DOHH2 (cell line): ENCODE results near the gene SART3.
"Not testable (repeated sequence)": the region's sequence is repeated elsewhere in the genome, so short reads cannot be mapped to it uniquely, and the experiment has no call there.

ENCODE experiments used
- H3F3A ChIP-seq: fragments of 200-600 bp; sonication (generic), shearing (Covaris generic); 2 replicates; pipeline ENCODE4 v1.6.0; 2016; ENCODE audit warnings: antibody characterized with exemption, mild to moderate bottlenecking; ENCODE audit not compliant: control insufficient read depth, insufficient read depth
- H3K27ac ChIP-seq: fragments of 200-600 bp; sonication (generic); 2 replicates; pipeline ENCODE4 v1.5.1; 2014; ENCODE audit warnings: low read depth, mild to moderate bottlenecking, low read length, moderate library complexity
- H3K27me3 ChIP-seq: fragments of 200-600 bp; sonication (generic); 2 replicates; pipeline ENCODE4 v1.6.1; 2014; ENCODE audit warnings: mild to moderate bottlenecking, low read length, mixed read lengths; ENCODE audit not compliant: control insufficient read depth
- H3K36me3 ChIP-seq: fragments of 200-600 bp; sonication (generic); 2 replicates; pipeline ENCODE4 v1.6.1; 2014; ENCODE audit warnings: mild to moderate bottlenecking, low read length, moderate library complexity, mixed read lengths; ENCODE audit not compliant: control insufficient read depth
- H3K4me1 ChIP-seq: fragments of 200-600 bp; sonication (generic); 2 replicates; pipeline ENCODE4 v1.6.1; 2014; ENCODE audit warnings: mild to moderate bottlenecking, low read length, mixed read lengths; ENCODE audit not compliant: control insufficient read depth
- H3K4me2 ChIP-seq: fragments of 200-600 bp; sonication (generic); 2 replicates; pipeline ENCODE4 v1.6.0; 2014; ENCODE audit warnings: mild to moderate bottlenecking, low read length, moderate library complexity
- H3K4me3 ChIP-seq: fragments of 200-600 bp; sonication (generic); 2 replicates; pipeline ENCODE4 v1.5.1; 2014; ENCODE audit warnings: mild to moderate bottlenecking, low read length, mixed read lengths
- H3K79me2 ChIP-seq: fragments of 200-600 bp; sonication (generic); 2 replicates; pipeline ENCODE4 v1.6.1; 2014; ENCODE audit warnings: mild to moderate bottlenecking, low read length, mixed read lengths; ENCODE audit not compliant: control insufficient read depth
- H3K9me2 ChIP-seq: fragments of 200-600 bp; sonication (generic); replicated peaks from 2 replicates; pipeline ENCODE4 v1.6.1; 2014; ENCODE audit warnings: mild to moderate bottlenecking, low read length, mixed read lengths; ENCODE audit not compliant: control insufficient read depth
- H3K9me3 ChIP-seq: fragments of 200-600 bp; sonication (generic); 2 replicates; pipeline ENCODE4 v1.6.1; 2014; ENCODE audit warnings: antibody characterized with exemption, low read length, mixed read lengths; ENCODE audit not compliant: control insufficient read depth, insufficient read depth
- H4K20me1 ChIP-seq: fragments of 200-600 bp; sonication (generic); 2 replicates; pipeline ENCODE4 v1.6.0; 2014; ENCODE audit warnings: low read depth, mild to moderate bottlenecking, antibody characterized with exemption, low read length, moderate library complexity; ENCODE audit not compliant: control insufficient read depth, insufficient read depth
- CTCF ChIP-seq: fragments of 200-600 bp; sonication (generic); IDR thresholded peaks from one replicate; pipeline ENCODE4 v1.5.1; 2014; ENCODE audit warnings: antibody characterized with exemption, mild to moderate bottlenecking, low read depth, low read length; ENCODE audit not compliant: poor library complexity, severe bottlenecking
- EZH2phosphoT487 ChIP-seq: fragments of 200-600 bp; sonication (generic); IDR thresholded peaks from 2 replicates; pipeline ENCODE4 v1.6.1; 2017; ENCODE audit warnings: borderline replicate concordance, mild to moderate bottlenecking, antibody characterized with exemption, low read length, moderate library complexity, mixed read lengths

The SART3 gene

GRCh38 chr12:108576660-108577234 is 15.8 kb upstream of the SART3 start:
- H3K27me3 ChIP-seq = peaks cover 12% of the 10 kb centered on the region; the same call in 1 of the 2 replicates
- H3K36me3 ChIP-seq = no peaks in the 10 kb centered on the region
- H4K20me1 ChIP-seq = no peaks in the 10 kb centered on the region
- H3K27ac ChIP-seq = no peak overlapping the region
- TF ChIP-seq CTCF (no peak), EZH2phosphoT487 (no peak)
- H3F3A ChIP-seq = no peaks in the 10 kb centered on the region
- no peak overlapping the region for H3K4me3 ChIP-seq
- H3K4me2 ChIP-seq = no peak overlapping the region
- no peaks in the 10 kb centered on the region for H3K9me2 ChIP-seq
- no peaks in the 10 kb centered on the region for H3K9me3 ChIP-seq
- H3K79me2 ChIP-seq = no peaks in the 10 kb centered on the region
- H3K4me1 ChIP-seq = peaks cover 13% of the 10 kb centered on the region

GRCh38 chr12:108575199-108575912 is 14.4 kb upstream of the SART3 start:
- H3K9me3 ChIP-seq = no peaks in the 10 kb centered on the region
- H3K4me3 ChIP-seq = no peak overlapping the region
- H3F3A ChIP-seq = no peaks in the 10 kb centered on the region
- H3K4me1 ChIP-seq = peaks cover 21% of the 10 kb centered on the region
- H3K79me2 ChIP-seq = no peaks in the 10 kb centered on the region
- peaks cover 12% of the 10 kb centered on the region; the same call in 1 of the 2 replicates for H3K27me3 ChIP-seq
- TF ChIP-seq CTCF (no peak), EZH2phosphoT487 (no peak)
- no peak overlapping the region for H3K4me2 ChIP-seq
- H3K36me3 ChIP-seq = no peaks in the 10 kb centered on the region
- no peaks in the 10 kb centered on the region for H3K9me2 ChIP-seq
- no peaks in the 10 kb centered on the region for H4K20me1 ChIP-seq
- no peak overlapping the region for H3K27ac ChIP-seq

- not testable (repeated sequence) for H3K79me2 ChIP-seq, H3F3A ChIP-seq, H3K36me3 ChIP-seq, H4K20me1 ChIP-seq, H3K4me2 ChIP-seq, H3K9me3 ChIP-seq, H3K9me2 ChIP-seq, H3K4me3 ChIP-seq, H3K27ac ChIP-seq
- H3K4me1 ChIP-seq = peaks cover 26% of the 10 kb centered on the region
- peaks cover 12% of the 10 kb centered on the region; the same call in 1 of the 2 replicates for H3K27me3 ChIP-seq
Observed at GRCh38 chr12:108574276-108574675, 13.3 kb upstream of the SART3 start.

- no peak overlapping the region for H3K4me2 ChIP-seq
Observed at GRCh38 chr12:108573317-108573716, 12.3 kb upstream of the SART3 start.

More at GRCh38 chr12:108573317-108573716, 12.3 kb upstream of the SART3 start:
- Histone ChIP-seq H3K4me3 (no peak overlapping the region), H3K79me2 (no peaks in the 10 kb centered on the region), H3K9me3 (no peaks in the 10 kb centered on the region), H3K36me3 (peaks cover 12% of the 10 kb centered on the region), H3K27me3 (peaks cover 12% of the 10 kb centered on the region; the same call in 1 of the 2 replicates), H3K4me1 (peaks cover 30% of the 10 kb centered on the region), H3K27ac (no peak overlapping the region), H3F3A (0 out of 2 replicates have a peak, but pooled peaks cover under 1% of the 10 kb centered on the region), H3K9me2 (no peaks in the 10 kb centered on the region), H4K20me1 (no peaks in the 10 kb centered on the region)
- TF ChIP-seq EZH2phosphoT487 (no peak), CTCF (no peak)
